Umbilical cord (tissue), 2 donors: ENCODE measurements around the gene PYGB. TPM values are rescaled to one million over a fixed set of nuclear protein-coding genes. Genes with fewer than 3 reads are reported as not detected.

ENCODE experiments used
- DNase-seq: peaks from one replicate; pipeline ENCODE4 v3.0.0-alpha.2; 2015; ENCODE audit warnings: low spot score
- total RNA-seq: library from RNA; depleted of rRNA; stranded (reverse); fragments of >200 nt; gene quantifications from one replicate; pipeline ENCODE4 v1.2.3, GENCODE V29; 2014; ENCODE audit warnings: low replicate concordance; ENCODE audit not compliant: insufficient read depth

Gene PYGB
- total RNA-seq, 1 donor from 2014 or later: 56.6 TPM

GRCh38 chr20:25336561-25337422 lies 88.9 kb downstream of the PYGB start:
- no peak for DNase-seq

DNA sequence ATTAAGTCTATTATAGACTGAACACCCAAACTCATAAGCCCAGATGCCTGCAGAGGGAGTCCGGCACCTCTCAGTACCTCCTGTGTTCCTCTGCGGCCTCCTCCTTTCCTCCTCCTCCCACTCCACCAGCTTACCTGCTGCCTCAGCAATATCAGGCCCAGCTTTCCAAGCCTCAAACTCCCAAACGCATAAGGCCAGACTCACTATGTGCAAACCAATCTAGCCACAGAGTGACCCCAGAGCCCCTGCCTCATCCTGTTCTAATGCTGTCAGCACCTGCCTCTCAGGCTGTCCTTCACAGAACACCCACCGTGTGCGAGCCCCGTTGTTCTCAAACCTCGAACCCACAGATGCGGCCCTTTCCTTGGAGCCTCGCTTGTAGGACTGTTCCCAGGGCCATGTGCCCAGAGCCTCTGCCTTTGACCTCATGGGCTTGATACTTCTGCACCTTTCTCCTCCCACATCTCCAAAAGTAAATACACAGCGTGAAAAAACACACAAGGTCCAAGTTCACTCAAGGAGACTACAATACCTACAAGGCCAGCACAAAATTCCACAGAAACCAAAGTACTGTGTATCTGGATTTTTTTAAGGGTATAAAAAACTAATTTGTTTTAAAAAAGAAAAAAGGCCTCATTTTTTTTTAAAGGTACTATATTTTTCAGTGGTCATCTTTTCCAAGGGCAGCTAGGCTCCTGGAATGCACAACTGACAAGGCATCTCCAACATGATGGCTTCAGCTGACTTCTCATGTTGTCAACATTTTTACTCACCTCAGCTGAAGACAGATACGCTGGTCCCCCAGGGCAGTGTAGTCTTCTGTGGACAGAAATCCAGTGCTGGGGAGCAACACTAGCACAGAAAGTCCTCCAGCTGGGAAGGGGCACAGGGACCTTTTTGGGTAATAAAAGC lies 90.5 kb downstream of the PYGB start:
- DNase-seq: no peak

- no peak for DNase-seq
These were observed 91.7 kb downstream of the PYGB start for GRCh38 chr20:25339608-25340007.

- no peak for DNase-seq
These were observed 92.5 kb downstream of the PYGB start for GRCh38 chr20:25340380-25340779.

GRCh38 chr20:25341716-25342680 lies 94.1 kb downstream of the PYGB start:
- no peak for DNase-seq

DNA sequence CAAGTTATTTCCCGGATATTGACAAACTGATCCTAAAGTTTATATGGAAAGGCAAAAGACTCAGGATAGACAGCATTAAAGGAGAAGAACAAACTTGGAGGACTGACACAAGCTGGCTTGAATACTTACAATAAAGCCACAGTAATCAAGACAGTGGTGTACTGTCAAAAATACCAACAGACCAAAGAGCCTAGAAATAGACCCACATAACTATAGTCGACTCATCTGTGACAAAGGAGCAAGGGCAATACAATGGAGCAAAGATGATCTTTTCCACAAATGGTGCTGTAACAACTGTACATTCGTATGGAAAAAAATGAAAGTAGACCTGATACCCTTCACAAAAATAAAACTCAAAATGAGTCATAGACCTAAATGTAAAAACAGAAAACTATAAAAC lies 96.7 kb downstream of the PYGB start:
- DNase-seq: no peak

- no peak for DNase-seq
These were observed 97.8 kb downstream of the PYGB start for GRCh38 chr20:25345721-25346120.

- DNase-seq: no peak
These were observed 98.5 kb downstream of the PYGB start for GRCh38 chr20:25346349-25346748.

Other genes with a start within 250 kb of the PYGB start
- gene ACSS1, start 189.9 kb upstream of the PYGB start, total RNA-seq: 26.2 TPM
- 0.24 TPM for gene VSX1, start 165.9 kb upstream of the PYGB start, total RNA-seq
- gene ENTPD6, start 52.4 kb upstream of the PYGB start, total RNA-seq: 16.1 TPM
- gene ABHD12, start 142.8 kb downstream of the PYGB start, total RNA-seq: 61.4 TPM
- gene GINS1, start 159.6 kb downstream of the PYGB start, total RNA-seq: 4.3 TPM